ENCODE measurements around the gene SULT4A1.

Gene SULT4A1

GRCh38 chr22:43891360-43892182 is 29.3 kb upstream of the SULT4A1 start, which contains the start of gene PNPLA5:
Gene PNPLA5, minus strand, starts transcription at chr22:43892013. Its CDS starts 133 bp downstream, at chr22:43891880.
- H3K4me1 ChIP-seq (ENCODE audit: insufficient read depth, low read length): no peaks in the 10 kb centered on the region
- peak within 1 kb of the TSS; percentile 52 for H3K9ac ChIP-seq (ENCODE audit: low read depth, low read length)
- no peaks in the 10 kb centered on the region for H3K36me3 ChIP-seq (ENCODE audit: insufficient read depth, low read length)
- no peaks in the 10 kb centered on the region for H3K9me3 ChIP-seq (ENCODE audit: control insufficient read depth, insufficient read depth, low read length)

GRCh38 chr22:43890901-43891331 is 28.6 kb upstream of the SULT4A1 start:
- Histone ChIP-seq H3K9me3 (ENCODE audit: control insufficient read depth, insufficient read depth, low read length) (no peaks in the 10 kb centered on the region), H3K4me1 (ENCODE audit: insufficient read depth, low read length) (no peaks in the 10 kb centered on the region), H3K9ac (ENCODE audit: low read depth, low read length) (peak overlapping the region; percentile 52)

GRCh38 chr22:43889860-43890253 is 27.5 kb upstream of the SULT4A1 start:
- H3K4me1 ChIP-seq (ENCODE audit: insufficient read depth, low read length): no peaks in the 10 kb centered on the region
- no peak overlapping the region for H3K9ac ChIP-seq (ENCODE audit: low read depth, low read length)

More at GRCh38 chr22:43890901-43891331, 28.6 kb upstream of the SULT4A1 start:
- no peaks in the 10 kb centered on the region for H3K36me3 ChIP-seq (ENCODE audit: insufficient read depth, low read length)

GRCh38 chr22:43889201-43889859 is 27.0 kb upstream of the SULT4A1 start:
- no peak overlapping the region for H3K9ac ChIP-seq (ENCODE audit: low read depth, low read length)
- no peaks in the 10 kb centered on the region for H3K36me3 ChIP-seq (ENCODE audit: insufficient read depth, low read length)
- no peaks in the 10 kb centered on the region for H3K4me1 ChIP-seq (ENCODE audit: insufficient read depth, low read length)
- no peaks in the 10 kb centered on the region for H3K9me3 ChIP-seq (ENCODE audit: control insufficient read depth, insufficient read depth, low read length)

More at GRCh38 chr22:43889860-43890253, 27.5 kb upstream of the SULT4A1 start:
- no peaks in the 10 kb centered on the region for H3K36me3 ChIP-seq (ENCODE audit: insufficient read depth, low read length)
- H3K9me3 ChIP-seq (ENCODE audit: control insufficient read depth, insufficient read depth, low read length): no peaks in the 10 kb centered on the region

GRCh38 chr22:43888740-43889139 is 26.4 kb upstream of the SULT4A1 start:
- Histone ChIP-seq H3K9ac (ENCODE audit: low read depth, low read length) (no peak overlapping the region), H3K36me3 (ENCODE audit: insufficient read depth, low read length) (no peaks in the 10 kb centered on the region), H3K4me1 (ENCODE audit: insufficient read depth, low read length) (no peaks in the 10 kb centered on the region), H3K9me3 (ENCODE audit: control insufficient read depth, insufficient read depth, low read length) (no peaks in the 10 kb centered on the region)

- Histone ChIP-seq H3K9me3 (ENCODE audit: control insufficient read depth, insufficient read depth, low read length) (no peaks in the 10 kb centered on the region), H3K4me1 (ENCODE audit: insufficient read depth, low read length) (no peaks in the 10 kb centered on the region), H3K36me3 (ENCODE audit: insufficient read depth, low read length) (no peaks in the 10 kb centered on the region), H3K9ac (ENCODE audit: low read depth, low read length) (no peak overlapping the region)
Observed at GRCh38 chr22:43887391-43887790, 25.1 kb upstream of the SULT4A1 start.

GRCh38 chr22:43886231-43886630 is 23.9 kb upstream of the SULT4A1 start:
- Histone ChIP-seq H3K36me3 (ENCODE audit: insufficient read depth, low read length) (no peaks in the 10 kb centered on the region), H3K9ac (ENCODE audit: low read depth, low read length) (no peak overlapping the region), H3K9me3 (ENCODE audit: control insufficient read depth, insufficient read depth, low read length) (no peaks in the 10 kb centered on the region)

GRCh38 chr22:43885786-43886185 is 23.5 kb upstream of the SULT4A1 start:
- Histone ChIP-seq H3K4me1 (ENCODE audit: insufficient read depth, low read length) (no peaks in the 10 kb centered on the region), H3K9me3 (ENCODE audit: control insufficient read depth, insufficient read depth, low read length) (no peaks in the 10 kb centered on the region), H3K9ac (ENCODE audit: low read depth, low read length) (no peak overlapping the region), H3K36me3 (ENCODE audit: insufficient read depth, low read length) (no peaks in the 10 kb centered on the region)

More at GRCh38 chr22:43886231-43886630, 23.9 kb upstream of the SULT4A1 start:
- no peaks in the 10 kb centered on the region for H3K4me1 ChIP-seq (ENCODE audit: insufficient read depth, low read length)

GRCh38 chr22:43885319-43885671 is 23.0 kb upstream of the SULT4A1 start:
- H3K9me3 ChIP-seq (ENCODE audit: control insufficient read depth, insufficient read depth, low read length): no peaks in the 10 kb centered on the region
- no peaks in the 10 kb centered on the region for H3K36me3 ChIP-seq (ENCODE audit: insufficient read depth, low read length)
- no peak overlapping the region for H3K9ac ChIP-seq (ENCODE audit: low read depth, low read length)
- no peaks in the 10 kb centered on the region for H3K4me1 ChIP-seq (ENCODE audit: insufficient read depth, low read length)

GRCh38 chr22:43884600-43885318 is 22.4 kb upstream of the SULT4A1 start:
- Histone ChIP-seq H3K4me1 (ENCODE audit: insufficient read depth, low read length) (no peaks in the 10 kb centered on the region), H3K9me3 (ENCODE audit: control insufficient read depth, insufficient read depth, low read length) (no peaks in the 10 kb centered on the region), H3K9ac (ENCODE audit: low read depth, low read length) (no peak overlapping the region), H3K36me3 (ENCODE audit: insufficient read depth, low read length) (no peaks in the 10 kb centered on the region)

- Histone ChIP-seq H3K9ac (ENCODE audit: low read depth, low read length) (no peak overlapping the region), H3K36me3 (ENCODE audit: insufficient read depth, low read length) (no peaks in the 10 kb centered on the region), H3K9me3 (ENCODE audit: control insufficient read depth, insufficient read depth, low read length) (no peaks in the 10 kb centered on the region), H3K4me1 (ENCODE audit: insufficient read depth, low read length) (no peaks in the 10 kb centered on the region)
Observed at GRCh38 chr22:43883719-43884415, 21.6 kb upstream of the SULT4A1 start.

GRCh38 chr22:43883012-43883661 is 20.8 kb upstream of the SULT4A1 start:
- Histone ChIP-seq H3K36me3 (ENCODE audit: insufficient read depth, low read length) (no peaks in the 10 kb centered on the region), H3K4me1 (ENCODE audit: insufficient read depth, low read length) (no peaks in the 10 kb centered on the region), H3K9me3 (ENCODE audit: control insufficient read depth, insufficient read depth, low read length) (no peaks in the 10 kb centered on the region), H3K9ac (ENCODE audit: low read depth, low read length) (no peak overlapping the region)

GRCh38 chr22:43882122-43882767 is 19.9 kb upstream of the SULT4A1 start:
- Histone ChIP-seq H3K36me3 (ENCODE audit: insufficient read depth, low read length) (no peaks in the 10 kb centered on the region; the same call in 1 of the 2 replicates), H3K4me1 (ENCODE audit: insufficient read depth, low read length) (no peaks in the 10 kb centered on the region), H3K9ac (ENCODE audit: low read depth, low read length) (no peak overlapping the region), H3K9me3 (ENCODE audit: control insufficient read depth, insufficient read depth, low read length) (no peaks in the 10 kb centered on the region)
